NCI-H187 (cell line): Measurements from ENCODE around the gene COL6A2.

Experiments used
- DNase-seq, 2 experiments: peaks; one replicate each; lab custom pipeline; 2025; lab: John Stamatoyannopoulos, UW

Gene COL6A2

DNA sequence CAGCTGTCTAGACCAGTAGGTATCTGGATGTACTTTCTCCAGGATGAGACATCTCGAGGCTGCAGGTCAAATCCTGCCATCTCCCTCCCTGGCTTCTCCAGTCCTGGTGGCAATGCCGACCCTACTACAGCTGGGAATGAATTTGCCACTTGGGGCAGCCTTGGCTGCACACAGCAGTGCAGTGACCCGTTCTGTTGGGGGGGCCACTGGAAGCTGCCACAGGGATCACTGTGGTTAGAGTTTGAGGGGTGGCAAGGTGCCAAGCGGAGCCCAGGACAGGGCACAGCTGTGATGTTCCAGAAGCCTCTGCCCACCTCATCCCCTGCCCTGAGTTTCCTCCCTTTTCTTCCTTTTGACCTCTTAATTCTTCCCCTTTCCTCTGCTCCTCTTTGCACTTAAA, 17.1 kb downstream of the COL6A2 start:
- DNase-seq, result no peak

DNA sequence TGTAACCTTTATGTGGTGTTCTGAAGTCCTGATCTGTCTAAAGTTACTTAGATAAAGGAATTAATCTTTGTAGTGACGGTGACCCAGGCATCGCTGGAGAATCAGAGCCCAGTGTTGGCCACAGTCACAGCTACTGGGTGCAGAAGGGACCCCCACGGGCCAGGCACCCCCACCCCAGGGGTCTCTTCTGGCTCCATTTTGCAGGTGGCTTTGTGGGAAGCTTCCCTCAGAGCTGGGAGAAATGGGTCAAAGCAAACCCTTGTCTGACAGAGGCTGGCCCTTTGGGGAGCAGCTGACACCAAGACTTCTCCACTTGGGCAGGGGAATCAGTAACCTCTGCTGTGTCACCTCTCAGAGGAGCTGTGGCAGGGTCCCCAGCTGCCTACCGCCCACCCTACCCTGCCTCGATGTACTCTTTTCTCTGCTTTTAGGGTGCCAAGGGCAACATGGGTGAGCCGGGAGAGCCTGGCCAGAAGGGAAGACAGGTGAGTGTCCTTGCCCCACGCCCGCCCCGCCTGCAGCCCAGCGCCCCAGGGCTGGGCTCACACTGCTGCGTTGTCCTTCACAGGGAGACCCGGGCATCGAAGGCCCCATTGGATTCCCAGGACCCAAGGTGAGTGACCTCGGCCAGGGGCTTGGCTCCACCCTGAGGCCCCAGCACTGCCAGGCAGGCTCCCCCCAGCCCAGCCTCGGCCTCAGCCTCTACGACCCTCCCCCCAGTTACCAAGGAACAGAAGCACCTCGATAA, 17.7 kb downstream of the COL6A2 start:
- no peak for DNase-seq

DNA sequence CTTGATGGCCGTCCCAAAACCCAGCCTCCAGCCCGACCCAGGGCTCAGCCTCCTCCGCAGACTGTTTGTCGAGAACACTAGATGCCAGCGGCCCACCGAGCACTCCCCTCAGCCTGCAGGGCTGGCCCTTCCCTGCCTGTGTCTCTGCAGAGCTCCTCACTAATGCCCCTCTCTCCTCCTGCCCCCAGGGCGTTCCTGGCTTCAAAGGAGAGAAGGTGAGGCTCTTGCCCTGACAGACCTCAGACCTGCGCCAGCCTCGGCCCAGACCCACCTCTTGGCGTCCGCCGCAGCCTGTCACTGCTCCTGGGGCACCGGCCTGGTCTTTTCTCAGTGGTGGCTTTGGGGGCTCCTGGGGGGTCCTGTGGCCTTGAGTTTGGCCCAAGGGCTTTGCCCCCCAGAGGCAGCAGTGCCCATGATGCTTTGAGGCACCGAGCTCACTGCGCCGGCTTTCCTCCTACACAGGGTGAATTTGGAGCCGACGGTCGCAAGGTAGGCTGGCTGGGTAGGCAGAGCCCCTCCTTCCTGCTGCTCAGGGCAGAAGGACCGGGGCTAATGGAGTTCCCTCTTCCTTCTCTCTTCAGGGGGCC, 18.4 kb downstream of the COL6A2 start:
- no peak for DNase-seq

DNA sequence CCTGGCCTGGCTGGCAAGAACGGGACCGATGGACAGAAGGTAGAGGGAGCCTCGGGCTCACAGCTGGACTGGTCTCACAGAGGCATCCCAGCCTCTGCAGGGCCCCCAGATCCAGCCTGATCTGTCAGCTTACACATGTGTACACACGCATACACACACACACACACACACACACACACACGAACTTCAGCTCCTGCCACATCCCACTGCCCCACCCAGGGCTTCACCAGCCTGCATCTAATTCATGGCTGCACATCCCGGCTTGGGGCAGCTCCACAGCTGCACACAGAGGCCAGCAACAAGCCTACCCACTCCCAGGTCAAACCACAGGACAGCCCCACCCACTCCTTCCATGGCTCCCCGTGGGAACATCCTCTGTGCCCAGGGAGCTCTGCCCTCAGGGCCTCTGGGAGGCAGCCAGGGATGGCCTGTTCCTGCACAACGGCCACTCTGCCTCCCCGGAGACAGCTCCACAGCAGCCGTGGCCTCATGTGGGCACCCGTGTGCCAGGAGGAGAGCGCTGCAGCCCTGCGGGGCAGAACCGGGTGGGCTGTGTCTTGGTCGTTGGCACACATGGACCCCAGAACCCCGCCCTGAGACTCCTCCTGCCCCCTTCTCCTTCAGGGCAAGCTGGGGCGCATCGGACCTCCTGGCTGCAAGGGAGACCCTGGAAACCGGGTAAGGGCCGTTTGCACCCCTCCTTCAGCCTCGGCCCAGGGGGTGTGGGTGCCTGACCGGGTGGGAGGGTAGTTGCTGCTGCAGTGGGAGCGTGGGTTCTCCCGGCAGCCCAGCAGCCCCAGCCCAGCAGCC, 19.1 kb downstream of the COL6A2 start:
- DNase-seq, result no peak

DNA sequence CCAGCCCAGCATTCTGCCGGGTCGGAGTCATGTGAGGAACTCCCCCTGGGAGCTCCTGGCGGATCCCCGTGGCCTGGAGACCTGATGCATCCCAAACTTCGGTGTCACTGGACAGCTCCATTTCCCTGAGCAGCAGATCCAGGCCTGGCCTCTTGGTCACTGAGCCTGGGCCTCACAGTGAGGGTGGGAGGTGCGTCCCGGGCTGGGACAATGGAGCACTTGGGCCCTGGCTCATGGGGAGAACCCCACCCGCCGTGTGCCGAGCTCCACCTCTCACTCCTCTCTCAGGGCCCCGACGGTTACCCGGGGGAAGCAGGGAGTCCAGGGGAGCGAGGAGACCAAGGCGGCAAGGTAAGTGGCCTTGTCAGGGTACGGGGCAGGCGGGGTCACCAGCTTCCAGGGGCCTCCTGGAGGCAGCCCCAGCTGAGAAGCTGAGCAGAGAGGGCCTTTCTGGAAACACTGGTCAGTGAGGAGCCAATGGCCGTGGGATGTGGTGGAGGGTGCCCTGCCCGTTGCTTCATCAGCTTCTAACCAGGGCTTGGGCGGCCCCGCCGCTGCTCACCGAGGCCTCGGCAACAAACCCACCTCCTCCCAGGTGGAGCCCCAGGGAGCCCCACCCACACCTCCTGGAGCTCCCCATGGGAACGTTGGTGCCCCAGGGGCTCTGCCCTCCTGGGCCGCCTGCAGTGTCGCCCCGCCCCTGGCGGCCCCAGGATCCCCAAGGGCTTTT, 19.8 kb downstream of the COL6A2 start:
- no peak for DNase-seq

DNA sequence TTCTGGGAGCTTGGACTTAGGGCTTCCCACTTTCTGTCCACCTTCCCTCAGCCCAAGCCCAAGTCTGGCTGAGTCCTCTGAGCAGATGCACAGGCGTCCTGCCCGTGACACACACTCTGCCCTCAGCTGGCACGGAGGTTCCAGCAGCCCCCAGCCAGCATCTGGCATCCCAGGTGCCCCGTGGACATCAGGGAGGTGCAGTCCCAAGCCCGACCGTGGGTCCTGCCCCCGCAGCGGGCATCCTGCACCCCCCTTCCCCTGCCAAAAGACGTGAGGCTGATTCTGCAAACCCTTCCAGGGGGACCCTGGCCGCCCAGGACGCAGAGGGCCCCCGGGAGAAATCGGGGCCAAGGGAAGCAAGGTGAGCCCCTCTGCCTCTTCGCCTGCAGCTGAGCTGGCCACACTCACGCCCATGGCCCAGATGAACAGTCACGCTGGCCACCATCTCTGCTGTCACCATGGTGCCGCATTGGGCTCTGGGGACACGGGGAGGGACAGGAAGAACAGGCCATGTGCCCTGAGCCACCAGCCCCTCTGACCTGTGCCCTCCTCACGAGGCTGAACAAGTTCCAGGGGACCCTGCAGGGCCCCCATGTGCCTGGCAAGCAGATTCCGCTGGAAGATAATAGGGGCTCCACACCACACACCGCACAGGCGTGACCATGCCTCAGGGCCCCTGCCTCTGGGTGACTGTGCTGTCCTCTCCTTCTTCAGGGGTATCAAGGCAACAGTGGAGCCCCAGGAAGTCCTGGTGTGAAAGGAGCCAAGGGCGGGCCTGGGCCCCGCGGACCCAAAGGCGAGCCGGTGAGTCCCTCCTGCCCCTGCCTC, 20.6 kb downstream of the COL6A2 start:
- DNase-seq, result no peak

DNA sequence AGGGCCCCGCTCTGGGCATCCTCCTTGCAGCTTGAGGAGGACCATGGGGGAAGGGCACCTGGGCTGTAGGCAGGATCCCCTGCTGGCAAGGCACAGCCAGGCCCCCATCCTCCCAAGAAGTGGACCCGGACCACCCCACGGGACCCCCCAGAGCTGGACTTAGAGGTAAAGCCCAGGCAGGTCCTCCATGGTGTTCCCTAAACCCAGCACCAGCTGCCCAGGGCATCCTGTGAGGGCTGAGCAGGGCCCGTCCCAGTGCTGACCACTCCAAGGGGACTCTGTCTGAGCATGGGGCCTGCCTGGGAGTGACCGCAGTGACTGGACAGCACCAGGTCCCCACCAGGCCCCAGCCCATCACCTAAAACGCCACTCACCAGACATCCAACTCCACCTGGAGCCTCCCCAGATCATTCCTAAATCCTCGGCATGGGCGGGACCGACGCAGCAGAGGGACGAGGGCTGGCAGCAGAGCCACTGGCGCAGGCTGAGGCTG, 21.3 kb downstream of the COL6A2 start:
- no peak for DNase-seq

DNA sequence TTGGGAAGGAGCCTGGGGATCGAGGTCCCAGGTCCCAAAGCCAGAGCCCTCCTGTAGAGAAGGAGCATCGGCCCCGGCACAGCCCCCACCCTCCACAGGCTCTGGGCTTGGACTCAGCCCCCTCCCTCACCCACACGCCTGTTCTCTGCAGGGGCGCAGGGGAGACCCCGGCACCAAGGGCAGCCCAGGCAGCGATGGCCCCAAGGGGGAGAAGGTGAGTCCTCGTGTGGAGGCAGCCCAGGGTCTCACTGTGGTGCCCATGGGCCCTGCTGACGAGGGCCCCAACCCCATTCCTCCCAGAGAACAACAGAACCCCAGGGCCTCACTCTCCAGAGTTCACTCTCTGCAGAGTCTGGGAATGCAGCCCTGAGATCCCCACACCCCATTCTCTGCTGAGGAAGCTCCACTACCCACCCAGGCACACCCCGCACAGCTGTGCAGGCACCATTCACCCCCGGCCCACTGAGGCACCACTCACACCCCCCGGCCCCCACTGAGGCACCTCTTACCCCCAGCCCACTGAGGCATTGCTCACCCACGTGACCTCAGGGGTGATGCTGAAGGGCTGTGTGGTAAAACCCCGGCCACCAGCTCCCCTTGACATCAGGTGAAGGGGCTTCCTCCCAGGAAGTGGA, 21.8 kb downstream of the COL6A2 start:
- DNase-seq, result no peak

DNA sequence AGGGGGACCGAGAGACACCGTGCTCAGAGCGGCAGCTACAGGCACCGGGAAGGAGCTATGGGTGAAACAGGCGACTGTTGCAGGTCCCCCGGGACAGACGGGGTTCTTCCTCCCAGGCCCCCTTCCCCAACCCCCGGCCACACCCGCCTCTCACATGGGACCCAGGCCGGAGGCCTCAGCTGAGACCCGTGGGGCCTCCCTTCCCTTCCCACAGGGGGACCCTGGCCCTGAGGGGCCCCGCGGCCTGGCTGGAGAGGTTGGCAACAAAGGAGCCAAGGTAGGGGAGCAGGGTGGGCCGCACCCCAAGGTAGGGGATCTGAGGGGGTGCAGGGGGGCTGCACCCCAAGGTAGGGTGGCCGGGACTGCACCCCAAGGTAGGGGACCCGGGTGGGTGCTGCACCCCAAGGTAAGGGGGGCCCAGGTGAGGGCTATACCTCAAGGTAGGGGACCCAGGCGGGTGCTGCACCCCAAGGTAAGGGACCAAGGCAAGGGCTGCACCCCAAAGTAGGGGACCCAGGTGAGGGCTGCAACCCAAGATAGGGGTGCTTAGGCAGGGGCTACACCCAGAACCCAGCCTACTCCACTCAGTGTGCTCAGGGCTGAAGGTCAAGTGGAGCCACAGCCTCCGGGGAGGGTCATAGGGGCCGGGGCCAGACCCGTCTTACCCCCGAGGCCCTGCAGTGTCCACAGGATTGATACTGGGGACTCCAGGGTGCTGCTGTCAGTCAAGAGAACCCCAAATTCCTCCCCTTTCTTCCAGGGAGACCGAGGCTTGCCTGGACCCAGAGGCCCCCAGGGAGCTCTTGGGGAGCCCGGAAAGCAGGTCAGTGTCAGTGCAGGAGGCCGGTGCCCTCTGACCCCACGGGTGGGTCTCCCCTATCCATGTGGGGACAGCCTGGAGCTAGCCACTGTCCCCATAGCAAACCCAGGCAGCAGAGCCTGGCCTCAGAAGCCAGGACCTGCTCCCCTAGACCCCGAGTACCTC, 22.7 kb downstream of the COL6A2 start:
- no peak for DNase-seq

DNA sequence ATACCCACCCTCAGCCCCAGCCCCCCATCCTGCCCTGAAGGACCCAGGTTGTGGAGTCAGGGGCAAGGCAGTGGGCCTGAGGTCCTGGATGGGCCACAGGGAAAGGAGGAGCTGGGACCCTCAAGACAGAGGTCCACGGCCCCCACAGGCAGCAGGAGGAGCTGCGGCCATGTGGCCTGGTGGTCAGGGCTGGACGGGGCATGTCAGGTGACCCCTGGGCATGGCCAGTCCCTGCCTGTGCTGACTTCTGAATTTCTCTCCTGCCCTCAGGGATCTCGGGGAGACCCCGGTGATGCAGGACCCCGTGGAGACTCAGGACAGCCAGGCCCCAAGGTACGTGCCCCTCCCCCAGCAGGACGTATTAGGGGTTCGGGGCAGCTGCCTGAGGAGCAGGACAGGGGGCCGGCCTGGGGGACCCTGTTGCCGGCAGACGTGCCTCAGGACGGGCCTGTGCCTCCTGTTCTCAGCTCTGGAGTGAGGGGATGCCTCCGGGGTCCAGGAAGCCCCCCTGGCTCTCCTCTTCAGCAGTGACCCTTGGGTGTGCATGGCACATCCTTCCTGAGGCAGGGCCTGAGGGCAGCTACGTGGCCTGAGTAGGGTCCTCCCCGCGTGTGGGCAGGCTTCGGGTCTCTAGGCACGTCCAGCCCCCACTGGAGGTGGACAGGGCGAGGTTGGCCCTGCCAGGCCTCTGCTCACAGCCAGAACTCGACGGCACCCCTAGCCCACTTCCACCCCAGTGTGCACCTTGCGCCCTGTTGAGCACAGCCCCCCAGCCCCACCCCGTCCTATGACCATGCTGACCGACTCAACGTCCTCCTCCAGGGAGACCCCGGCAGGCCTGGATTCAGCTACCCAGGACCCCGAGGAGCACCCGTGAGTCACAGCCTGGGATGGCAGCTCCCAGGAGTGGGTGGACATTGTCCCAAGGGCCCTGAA, 23.6 kb downstream of the COL6A2 start:
- DNase-seq, result no peak

DNA sequence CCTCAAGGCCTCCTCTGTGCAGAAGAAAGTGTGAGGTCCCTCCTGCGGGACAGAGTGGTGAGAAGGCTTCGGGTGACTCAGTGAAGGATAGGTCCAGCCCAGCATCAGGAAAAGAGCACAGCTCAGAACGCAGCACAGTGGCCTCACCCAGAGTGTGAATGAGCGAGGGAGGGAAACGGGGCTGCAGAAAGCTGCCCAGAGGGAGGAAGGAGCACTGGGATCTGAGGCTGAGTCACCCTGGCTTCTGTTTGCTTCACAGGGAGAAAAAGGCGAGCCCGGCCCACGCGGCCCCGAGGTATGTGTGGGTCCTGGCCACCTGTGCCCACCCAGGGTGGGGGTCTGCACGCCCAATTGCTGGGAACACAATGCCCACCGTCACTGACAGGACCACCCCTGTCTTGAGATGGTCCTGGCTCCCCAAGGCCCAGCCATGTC, 24.3 kb downstream of the COL6A2 start:
- DNase-seq, result no peak

DNA sequence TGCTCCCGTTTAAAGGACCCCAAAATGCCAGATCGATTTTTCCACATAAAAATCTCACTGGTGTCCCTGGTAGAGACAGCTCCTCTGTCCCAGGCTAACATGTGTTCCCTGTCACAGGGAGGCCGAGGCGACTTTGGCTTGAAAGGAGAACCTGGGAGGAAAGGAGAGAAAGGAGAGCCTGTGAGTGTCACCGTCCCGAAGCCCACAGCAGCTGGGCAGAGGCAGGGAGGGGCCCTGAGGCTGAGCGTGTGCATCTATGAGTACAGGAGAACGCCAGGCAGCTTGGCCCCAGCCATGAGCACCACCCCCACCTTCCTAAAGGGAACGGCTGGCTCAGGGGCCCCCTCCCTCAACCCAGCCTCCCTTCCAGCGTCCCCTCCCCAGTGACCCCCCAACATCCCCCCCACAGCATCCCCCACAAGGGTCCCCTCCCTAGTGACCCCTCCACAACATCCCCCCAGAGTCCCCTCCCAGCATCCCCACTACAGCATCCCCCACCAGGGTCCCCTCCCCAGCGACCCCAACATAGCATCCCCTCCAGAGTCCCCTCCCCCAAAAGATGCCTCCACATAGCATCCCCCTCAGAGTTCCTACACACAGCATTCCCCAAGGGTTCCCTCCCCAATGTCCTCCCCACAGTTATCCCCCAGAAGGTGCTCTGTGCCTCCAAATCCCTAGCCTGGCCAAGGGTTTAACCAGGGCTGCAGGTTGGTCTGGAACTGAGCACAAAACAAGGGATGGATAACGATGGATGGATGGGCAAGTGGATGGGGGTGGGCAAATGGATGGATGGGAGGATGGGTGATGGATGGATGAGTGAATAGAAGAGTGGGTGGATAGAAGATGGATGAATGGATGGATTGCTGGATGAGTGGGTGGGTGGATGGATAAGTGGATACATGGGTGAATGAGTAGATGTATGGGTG, 25.1 kb downstream of the COL6A2 start:
- DNase-seq, result no peak

DNA sequence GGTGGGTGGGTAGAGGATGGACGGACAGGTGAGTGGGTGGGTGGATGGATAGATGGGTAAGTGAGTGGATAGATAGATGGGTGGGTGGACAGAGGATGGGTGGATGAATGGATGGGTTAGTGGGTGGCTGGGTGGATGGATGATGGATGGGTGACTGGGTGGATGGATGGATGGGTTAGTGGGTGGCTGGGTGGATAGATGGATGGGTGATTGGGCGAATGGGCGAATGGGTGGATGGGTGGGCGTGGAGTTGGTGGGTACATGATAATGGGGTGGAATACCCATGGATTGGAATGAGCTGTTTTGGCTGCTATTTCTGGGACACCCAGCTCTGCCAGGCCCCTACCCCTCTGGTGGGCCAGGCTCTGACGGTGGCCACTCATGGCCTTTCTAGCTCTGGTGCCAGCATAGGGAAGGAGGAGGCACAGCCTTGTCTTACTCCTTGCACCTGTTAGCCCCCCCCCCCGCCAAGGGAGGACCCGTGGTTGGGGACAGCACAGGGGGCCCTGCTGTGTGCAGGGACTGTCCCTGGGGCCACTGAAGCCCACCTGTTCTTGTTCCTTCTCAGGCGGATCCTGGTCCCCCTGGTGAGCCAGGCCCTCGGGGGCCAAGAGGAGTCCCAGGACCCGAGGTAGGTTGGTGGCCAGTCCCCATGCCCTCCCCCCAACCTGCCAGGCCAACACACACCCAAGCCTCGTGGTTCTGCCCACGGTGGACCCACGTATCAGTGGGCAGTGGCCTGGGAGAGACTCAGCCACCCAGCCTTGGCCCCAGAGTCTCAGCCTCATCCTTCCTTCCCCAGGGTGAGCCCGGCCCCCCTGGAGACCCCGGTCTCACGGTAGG, 26.4 kb downstream of the COL6A2 start:
- DNase-seq, result no peak

DNA sequence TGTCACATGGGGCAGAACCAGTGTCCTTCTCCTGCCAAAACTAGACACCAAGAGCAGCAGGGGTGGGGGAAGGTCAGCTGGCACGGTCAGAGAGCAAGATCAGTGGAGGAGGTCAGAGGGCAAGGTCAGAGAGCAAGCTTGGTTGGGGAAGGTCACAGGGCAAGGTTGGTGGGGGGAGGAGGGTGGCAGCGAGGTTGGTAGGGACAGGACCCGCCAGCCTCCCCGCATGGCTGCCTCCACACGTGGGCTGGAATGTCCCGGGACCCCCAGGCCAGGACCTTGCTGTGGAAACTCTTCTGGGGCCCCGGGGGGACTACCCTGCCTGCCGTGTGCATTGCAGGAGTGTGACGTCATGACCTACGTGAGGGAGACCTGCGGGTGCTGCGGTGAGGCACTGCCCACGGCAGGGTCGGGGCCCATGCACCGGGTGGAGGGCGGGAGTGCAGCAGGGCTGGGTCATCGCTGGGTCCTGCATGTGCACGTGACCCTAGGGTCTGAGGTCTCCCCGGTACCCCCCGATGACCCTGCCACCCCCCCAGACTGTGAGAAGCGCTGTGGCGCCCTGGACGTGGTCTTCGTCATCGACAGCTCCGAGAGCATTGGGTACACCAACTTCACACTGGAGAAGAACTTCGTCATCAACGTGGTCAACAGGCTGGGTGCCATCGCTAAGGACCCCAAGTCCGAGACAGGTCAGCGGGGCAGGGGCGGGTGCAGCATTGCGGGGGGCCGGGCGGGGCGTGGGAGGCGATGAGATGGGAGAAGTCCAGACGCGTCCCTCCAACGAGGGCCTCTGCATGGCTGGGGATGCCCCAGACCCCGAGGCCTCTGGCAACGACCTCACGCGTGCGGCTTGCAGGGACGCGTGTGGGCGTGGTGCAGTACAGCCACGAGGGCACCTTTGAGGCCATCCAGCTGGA, 27.3 kb downstream of the COL6A2 start:
- no peak for DNase-seq

DNA sequence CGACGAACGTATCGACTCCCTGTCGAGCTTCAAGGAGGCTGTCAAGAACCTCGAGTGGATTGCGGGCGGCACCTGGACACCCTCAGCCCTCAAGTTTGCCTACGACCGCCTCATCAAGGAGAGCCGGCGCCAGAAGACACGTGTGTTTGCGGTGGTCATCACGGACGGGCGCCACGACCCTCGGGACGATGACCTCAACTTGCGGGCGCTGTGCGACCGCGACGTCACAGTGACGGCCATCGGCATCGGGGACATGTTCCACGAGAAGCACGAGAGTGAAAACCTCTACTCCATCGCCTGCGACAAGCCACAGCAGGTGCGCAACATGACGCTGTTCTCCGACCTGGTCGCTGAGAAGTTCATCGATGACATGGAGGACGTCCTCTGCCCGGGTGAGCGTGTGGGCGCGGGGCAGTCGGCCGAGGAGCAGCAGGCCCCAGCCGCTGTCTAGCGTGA, 28.0 kb downstream of the COL6A2 start:
- DNase-seq, result no peak
